HCT116 (cell line): ENCODE data around the gene WIPF3.

ENCODE experiments used
- ATF3 ChIP-seq: IDR thresholded peaks from 2 replicates; pipeline ENCODE4 v1.6.1; 2012
- CTCF ChIP-seq, 3 experiments: fragments of 200-600 bp in 1 of 3; sonication (generic) in 1 of 3; IDR thresholded peaks in 2 of 3; conservative IDR thresholded peaks in 1 of 3; 2 replicates each; pipeline ENCODE4 v1.5.1; 2012 to 2017; ENCODE audit warnings: low read depth in 2 of 3, low read length in 2 of 3, antibody characterized with exemption in 1 of 3, borderline replicate concordance in 1 of 3, control low read depth in 1 of 3, mild to moderate bottlenecking in 1 of 3, mixed read lengths in 1 of 3, mixed run types in 1 of 3, moderate library complexity in 1 of 3; ENCODE audit not compliant: insufficient read depth in 1 of 3
- JUND ChIP-seq: IDR thresholded peaks from 2 replicates; pipeline ENCODE4 v1.6.1; 2012
- MAX ChIP-seq: IDR thresholded peaks from 2 replicates; pipeline ENCODE4 v1.6.1; 2012
- POLR2A ChIP-seq: IDR thresholded peaks from 2 replicates; pipeline ENCODE4 v1.7.0; 2011; ENCODE audit warnings: borderline replicate concordance; ENCODE audit not compliant: insufficient read depth, insufficient read length; ENCODE audit errors: extremely low read depth
- REST ChIP-seq: IDR thresholded peaks from 2 replicates; pipeline ENCODE4 v1.6.1; 2012; ENCODE audit warnings: low read depth
- SP1 ChIP-seq: IDR thresholded peaks from 2 replicates; pipeline ENCODE4 v1.6.1; 2012; ENCODE audit warnings: low read depth
- SRF ChIP-seq: IDR thresholded peaks from 2 replicates; pipeline ENCODE4 v1.6.1; 2012; ENCODE audit warnings: low read depth

GRCh38 chr7:29861884-29862283, 55.6 kb downstream of the WIPF3 start:
- no peak for TF ChIP-seq POLR2A
- no peak for TF ChIP-seq ATF3
- TF ChIP-seq CTCF (IDR thresholded peaks at IDR 0.05 in 2 of 3, conservative IDR thresholded peaks at IDR 0.05 in 1 of 3; ENCODE audit: borderline replicate concordance in 1 of 3, insufficient read depth in 1 of 3, low read depth in 2 of 3, low read length in 2 of 3): no peak
- no peak for TF ChIP-seq MAX
- TF ChIP-seq JUND: no peak
- TF ChIP-seq REST: no peak
- TF ChIP-seq SRF: no peak
- TF ChIP-seq SP1: no peak
